Epidermal melanocyte (primary cell): ENCODE results near the gene WIZ.

Source experiments
- DNase-seq: peaks from one replicate; pipeline ENCODE4 v3.0.0; 2011; ENCODE audit warnings: low spot score; ENCODE audit not compliant: insufficient read length

The WIZ gene

GRCh38 chr19:15444505-15445226 is 5.1 kb downstream of the WIZ start:
- no peak for DNase-seq

DNA sequence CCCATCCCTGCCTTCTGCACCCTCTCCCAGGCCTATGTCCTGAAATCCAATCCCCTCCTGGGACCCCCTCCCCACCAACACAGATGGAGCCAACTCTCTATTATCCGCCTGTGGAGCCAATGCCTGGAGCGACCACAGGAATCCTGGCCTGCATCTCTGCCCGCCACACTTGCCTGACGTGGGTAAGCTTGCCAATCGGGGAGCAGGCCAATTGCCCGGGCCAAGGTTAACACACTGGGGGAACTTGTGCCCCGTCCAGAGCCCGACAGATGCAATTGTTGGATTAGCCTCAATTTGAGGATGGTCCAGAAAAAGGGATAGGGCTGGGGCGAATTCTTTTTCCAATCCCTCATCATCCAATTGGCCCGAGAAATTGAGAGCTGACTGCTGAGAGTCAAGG is 5.9 kb downstream of the WIZ start:
- DNase-seq = no peak

- DNase-seq = no peak
Observed at GRCh38 chr19:15443325-15443724, 6.4 kb downstream of the WIZ start.

- no peak for DNase-seq
Observed at GRCh38 chr19:15442142-15442920, 7.4 kb downstream of the WIZ start.

- DNase-seq = no peak
Observed at GRCh38 chr19:15441317-15441716, 8.4 kb downstream of the WIZ start.

DNA sequence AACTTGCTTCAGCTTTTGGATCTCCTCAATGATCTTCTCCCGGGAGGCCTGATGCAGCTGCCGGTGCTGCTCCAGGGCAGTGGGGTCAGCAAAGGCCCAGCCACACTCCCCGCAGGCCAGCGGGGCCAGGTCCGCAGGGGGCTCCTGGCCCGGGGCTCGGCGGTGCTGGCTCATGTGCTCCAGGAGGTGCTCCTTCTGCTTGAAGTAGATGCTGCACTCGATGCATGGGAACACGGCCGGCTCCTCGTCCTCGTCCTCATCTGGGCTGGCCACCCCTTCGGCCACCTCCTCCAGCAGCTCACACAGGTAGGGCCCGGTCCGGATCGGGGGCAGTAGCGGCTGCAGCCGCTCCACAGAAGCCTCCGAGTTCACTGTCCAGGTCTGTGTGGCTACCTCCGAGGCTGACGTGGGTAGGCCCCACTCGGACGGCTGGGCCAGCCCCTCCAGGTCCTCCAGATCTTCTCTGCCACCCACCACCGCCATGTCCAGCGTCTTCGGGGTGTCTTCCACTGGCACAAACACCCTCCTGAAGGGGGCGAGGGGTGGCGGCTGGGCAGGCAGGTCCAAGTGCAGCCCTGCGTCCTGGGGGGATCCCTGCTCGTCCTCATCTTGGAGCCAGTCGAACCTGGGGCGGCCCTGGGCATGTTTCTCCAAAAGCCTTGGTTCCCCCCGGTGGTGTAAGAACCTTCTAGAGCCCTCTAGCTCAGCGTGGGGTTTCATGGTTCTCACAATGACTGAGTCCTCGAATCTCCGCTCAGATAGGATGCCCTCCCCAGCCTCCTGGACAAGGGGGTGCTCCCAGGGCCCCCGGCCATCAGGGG is 9.7 kb downstream of the WIZ start:
- no peak for DNase-seq

- no peak for DNase-seq
Observed at GRCh38 chr19:15439078-15439799, 10.5 kb downstream of the WIZ start.

DNA sequence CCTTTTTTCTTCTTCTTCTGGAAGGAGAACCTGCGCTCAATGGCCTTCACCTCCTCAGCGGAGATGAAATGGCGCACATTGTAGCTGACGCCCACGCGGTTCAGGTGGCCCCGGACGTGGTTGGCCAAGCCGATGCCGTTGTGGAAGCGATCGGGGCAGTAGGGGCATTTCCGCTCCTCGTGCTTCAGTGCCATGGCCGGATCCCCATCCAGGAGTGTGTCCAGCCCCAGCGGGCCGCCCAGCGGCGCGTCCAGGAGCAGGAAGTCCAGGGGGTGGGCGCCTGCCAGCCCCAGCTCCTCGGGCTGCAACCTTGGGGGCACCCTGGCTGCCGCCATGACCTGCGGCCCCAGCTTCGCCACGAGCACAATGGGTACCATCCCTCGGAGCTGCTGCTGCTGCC is 11.2 kb downstream of the WIZ start:
- no peak for DNase-seq

- no peak for DNase-seq
Observed at GRCh38 chr19:15438124-15438496, 11.6 kb downstream of the WIZ start.

GRCh38 chr19:15437355-15438123 is 12.2 kb downstream of the WIZ start:
- DNase-seq = peak; percentile 69

- no peak for DNase-seq
Observed at GRCh38 chr19:15436826-15437110, 13.0 kb downstream of the WIZ start.

GRCh38 chr19:15436012-15436825 is 13.5 kb downstream of the WIZ start:
- no peak for DNase-seq

DNA sequence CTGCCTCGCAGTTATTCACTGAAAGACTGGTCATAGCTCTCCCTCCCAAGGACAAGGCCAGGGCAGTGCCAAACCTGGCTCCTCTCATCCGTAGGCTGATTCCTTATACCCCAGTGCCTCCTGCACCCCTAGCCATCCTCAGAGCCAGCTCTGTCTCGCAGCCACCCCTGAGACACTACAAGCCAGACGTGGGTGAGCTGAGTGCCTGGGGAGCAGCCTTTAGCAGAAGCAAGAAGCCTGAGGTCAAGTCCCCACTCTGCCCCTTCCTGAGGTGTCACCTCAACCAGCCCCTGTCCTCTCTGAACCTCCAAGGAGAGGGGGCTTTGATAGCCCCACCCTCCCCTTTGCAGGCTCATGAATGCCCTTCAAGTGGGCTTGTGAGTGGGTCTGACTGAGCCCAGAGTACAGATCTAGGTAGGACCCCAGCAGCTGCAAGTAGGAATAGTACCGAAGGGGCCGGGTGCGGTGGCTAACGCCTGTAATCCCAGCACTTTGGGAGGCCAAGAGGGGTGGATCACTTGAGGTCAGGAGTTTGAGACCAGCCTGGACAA is 16.2 kb downstream of the WIZ start:
- DNase-seq = no peak

DNA sequence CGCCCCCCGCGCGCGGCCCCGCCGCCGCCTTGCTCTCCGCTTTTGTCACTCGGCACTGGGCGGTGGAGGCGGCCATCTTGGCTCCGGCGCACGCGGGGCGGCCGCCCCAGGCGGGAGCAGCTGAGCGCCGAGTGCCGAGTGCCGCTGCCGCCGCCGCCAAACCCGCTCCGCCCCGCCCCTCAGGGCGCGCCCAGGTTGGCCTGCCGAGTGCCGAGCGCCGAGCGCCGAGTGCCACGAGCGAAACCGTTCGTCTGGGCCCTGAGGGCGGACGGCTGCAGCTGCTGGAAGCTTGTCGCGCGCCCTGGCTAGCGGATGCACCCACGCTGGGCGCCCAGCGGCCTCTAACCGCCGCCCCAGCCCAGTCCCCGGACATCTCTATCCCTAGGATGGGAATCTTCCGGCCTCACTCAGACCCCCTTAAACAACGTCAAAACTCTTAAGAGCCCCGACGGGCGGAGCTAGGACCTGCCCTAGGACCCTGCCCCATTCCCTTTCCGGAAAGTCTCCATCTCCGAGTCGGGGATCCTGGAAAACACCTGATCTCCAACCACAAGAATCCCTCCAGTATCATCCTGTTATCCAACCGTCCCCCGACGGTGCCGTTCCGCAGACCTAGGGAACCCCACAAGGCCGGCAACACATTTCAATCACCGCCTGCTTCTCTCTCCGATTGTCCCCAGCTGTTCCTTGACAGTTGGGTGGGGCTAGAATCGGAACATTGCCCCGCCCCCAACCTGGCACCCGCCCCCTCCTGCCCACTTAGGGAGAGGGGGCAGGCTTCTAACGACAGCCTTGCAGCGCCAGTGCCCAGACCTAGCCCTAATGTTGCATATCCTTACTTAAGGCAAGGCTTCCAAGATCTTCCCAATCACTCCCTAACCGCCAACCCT is 16.9 kb downstream of the WIZ start:
- peak; percentile 99 for DNase-seq

DNA sequence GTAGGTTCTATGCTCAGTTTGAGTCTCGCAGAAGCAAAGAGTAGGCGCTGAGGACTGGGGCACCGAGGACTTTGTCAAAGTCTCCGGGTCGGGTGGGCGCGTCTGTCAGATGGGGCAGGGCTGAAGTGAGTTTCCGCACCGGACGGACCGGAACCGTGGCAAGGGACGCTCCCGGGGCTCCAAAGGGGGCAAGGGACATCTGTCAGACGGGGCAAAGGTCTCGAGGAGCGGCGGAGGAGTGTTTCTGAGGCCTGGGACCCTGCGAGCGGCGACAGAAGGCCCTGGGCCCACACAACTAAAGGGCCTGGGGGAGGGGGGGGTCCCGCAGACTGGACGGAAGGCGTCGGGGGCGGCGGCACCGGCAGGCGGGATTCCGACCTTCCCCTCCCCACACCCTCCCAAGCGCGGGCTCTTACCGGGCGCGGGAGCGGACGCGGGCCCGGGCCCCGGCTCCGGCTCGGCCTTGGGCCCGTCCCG is 17.7 kb downstream of the WIZ start:
- no peak for DNase-seq

- DNase-seq = no peak
Observed at GRCh38 chr19:15431396-15432017, 18.2 kb downstream of the WIZ start.

DNA sequence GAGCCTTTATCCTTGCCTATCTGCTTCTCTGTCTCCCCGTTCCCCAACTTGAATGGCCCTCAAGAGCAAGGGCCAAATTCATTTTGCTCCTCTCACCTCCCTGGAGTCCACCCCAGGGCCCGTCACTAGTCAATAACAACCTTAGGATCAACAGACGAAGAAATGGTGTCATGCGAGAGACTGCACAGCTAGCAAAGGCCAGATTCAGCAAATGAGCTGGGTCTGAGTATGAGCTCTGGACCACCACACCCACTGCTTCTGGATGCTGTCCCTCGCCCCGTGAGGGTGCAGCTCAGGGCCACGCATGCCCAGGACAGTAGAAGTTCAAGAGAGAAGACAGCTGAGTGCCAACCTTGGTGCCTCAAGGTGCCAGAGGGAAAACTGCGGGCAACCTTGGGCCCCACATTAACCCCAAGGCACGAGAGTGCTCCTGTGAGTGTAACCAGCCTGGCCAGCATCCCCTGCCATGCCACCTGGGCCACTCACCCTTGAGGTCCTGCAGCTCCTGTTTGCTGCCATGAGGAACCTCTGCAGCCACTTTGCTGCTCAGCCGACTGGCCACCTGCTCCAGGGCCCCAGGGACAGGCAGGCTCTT is 19.1 kb downstream of the WIZ start:
- no peak for DNase-seq
